NCI-H1930 (cell line): ENCODE results near the gene SH3BP5.
A peak's percentile ranks its signal among the peaks of the same experiment; 100 is the strongest.

Experiments
- DNase-seq, 2 experiments: peaks; one replicate each; lab custom pipeline; 2025; lab: John Stamatoyannopoulos, UW

Gene SH3BP5

GRCh38 chr3:15273227-15273626 is 59.2 kb downstream of the SH3BP5 start:
- DNase-seq, result no peak

GRCh38 chr3:15272426-15273196 is 59.8 kb downstream of the SH3BP5 start:
- no peak for DNase-seq

- DNase-seq, result no peak
These were observed 60.5 kb downstream of the SH3BP5 start for GRCh38 chr3:15271785-15272381.

GRCh38 chr3:15271030-15271429 is 61.4 kb downstream of the SH3BP5 start:
- no peak for DNase-seq

GRCh38 chr3:15269091-15269989 is 63.0 kb downstream of the SH3BP5 start:
- no peak for DNase-seq

- peak; percentile 13 to 43 for DNase-seq
These were observed 64.3 kb downstream of the SH3BP5 start for GRCh38 chr3:15268033-15268631.

GRCh38 chr3:15267502-15267901 is 64.9 kb downstream of the SH3BP5 start:
- DNase-seq, result no peak

- no peak for DNase-seq
These were observed 65.6 kb downstream of the SH3BP5 start for GRCh38 chr3:15266510-15267376.

GRCh38 chr3:15265655-15266509 is 66.5 kb downstream of the SH3BP5 start:
- no peak for DNase-seq

GRCh38 chr3:15264486-15264885 is 67.9 kb downstream of the SH3BP5 start:
- no peak for DNase-seq

GRCh38 chr3:15263926-15264325 is 68.5 kb downstream of the SH3BP5 start:
- DNase-seq, result no peak

- DNase-seq, result no peak
These were observed 69.3 kb downstream of the SH3BP5 start for GRCh38 chr3:15263120-15263519.

- no peak for DNase-seq
These were observed 70.4 kb downstream of the SH3BP5 start for GRCh38 chr3:15262021-15262420.

- no peak for DNase-seq
These were observed 71.1 kb downstream of the SH3BP5 start for GRCh38 chr3:15261274-15261673.

GRCh38 chr3:15260531-15260930 is 71.9 kb downstream of the SH3BP5 start:
- no peak for DNase-seq

GRCh38 chr3:15258720-15259119 is 73.7 kb downstream of the SH3BP5 start:
- DNase-seq, result no peak

- no peak for DNase-seq
These were observed 75.5 kb downstream of the SH3BP5 start for GRCh38 chr3:15256861-15257341.

GRCh38 chr3:15255215-15255614 is 77.2 kb downstream of the SH3BP5 start:
- DNase-seq, result no peak

- no peak for DNase-seq
These were observed 79.2 kb downstream of the SH3BP5 start for GRCh38 chr3:15253023-15253697.

- no peak for DNase-seq
These were observed 86.2 kb downstream of the SH3BP5 start for GRCh38 chr3:15246186-15246585.
